GOT3 (cell line): ENCODE data around the gene EVI5L.
A peak's percentile ranks its signal among the peaks of the same experiment; 100 is the strongest.
"Not testable (repeated sequence)": the region's sequence is repeated elsewhere in the genome, so short reads cannot be mapped to it uniquely, and the experiment has no call there.

ENCODE experiments used
- DNase-seq: peaks from one replicate; lab custom pipeline; 2025; ENCODE audit warnings: mixed read lengths; lab: John Stamatoyannopoulos, UW

The EVI5L gene

GRCh38 chr19:7829561-7830271 lies at the start of gene EVI5L:
Gene EVI5L (plus strand): TSS chr19:7830218. CDS start chr19:7846543, 16,325 bp downstream.
- DNase-seq = peak; percentile 99

GRCh38 chr19:7781157-7781556 lies 48.9 kb upstream of the EVI5L start:
- no peak for DNase-seq

- no peak for DNase-seq
These were observed 46.0 kb upstream of the EVI5L start for GRCh38 chr19:7783991-7784423.

- no peak for DNase-seq
These were observed 45.2 kb upstream of the EVI5L start for GRCh38 chr19:7784856-7785255.

- no peak for DNase-seq
These were observed 42.9 kb upstream of the EVI5L start for GRCh38 chr19:7787141-7787540.

GRCh38 chr19:7787602-7788177 lies 42.3 kb upstream of the EVI5L start:
- no peak for DNase-seq

GRCh38 chr19:7788178-7788932 lies 41.7 kb upstream of the EVI5L start:
- no peak for DNase-seq

GRCh38 chr19:7788933-7789323 lies 41.1 kb upstream of the EVI5L start:
- DNase-seq = no peak

GRCh38 chr19:7789447-7789846 lies 40.6 kb upstream of the EVI5L start:
- no peak for DNase-seq

GRCh38 chr19:7790416-7790815 lies 39.6 kb upstream of the EVI5L start:
- no peak for DNase-seq

GRCh38 chr19:7792281-7792680 lies 37.7 kb upstream of the EVI5L start:
- DNase-seq = no peak

GRCh38 chr19:7792701-7793100 lies 37.3 kb upstream of the EVI5L start:
- not testable (repeated sequence) for DNase-seq

GRCh38 chr19:7793493-7793892 lies 36.5 kb upstream of the EVI5L start:
- DNase-seq = no peak

- DNase-seq = no peak
These were observed 34.4 kb upstream of the EVI5L start for GRCh38 chr19:7795555-7796161.

GRCh38 chr19:7799640-7800355 lies 30.2 kb upstream of the EVI5L start:
- no peak for DNase-seq

GRCh38 chr19:7801020-7801570 lies 28.9 kb upstream of the EVI5L start:
- no peak for DNase-seq

- DNase-seq = no peak
These were observed 23.8 kb upstream of the EVI5L start for GRCh38 chr19:7806234-7806633.

GRCh38 chr19:7806876-7807275 lies 23.1 kb upstream of the EVI5L start:
- DNase-seq = no peak

- DNase-seq = no peak
These were observed 21.9 kb upstream of the EVI5L start for GRCh38 chr19:7808108-7808507.

GRCh38 chr19:7811989-7812388 lies 18.0 kb upstream of the EVI5L start:
- no peak for DNase-seq

GRCh38 chr19:7815325-7815724 lies 14.7 kb upstream of the EVI5L start:
- no peak for DNase-seq

GRCh38 chr19:7816040-7816439 lies 14.0 kb upstream of the EVI5L start:
- not testable (repeated sequence) for DNase-seq
